Astrocyte (in vitro differentiated cells and primary cell): ENCODE measurements around the gene CLIP2. TPM values are rescaled to one million over a fixed set of nuclear protein-coding genes. Genes with fewer than 3 reads are reported as not detected.

ENCODE experiments used
- DNase-seq: peaks from one replicate; pipeline ENCODE4 v3.0.0-alpha.2; 2010; ENCODE audit warnings: low read depth
- FAIRE-seq: peaks from 2 replicates; lab custom pipeline; 2011; peaks lifted over from hg19 to GRCh38; lab: Jason Lieb, UNC
- H2AFZ ChIP-seq: 2 replicates; pipeline ENCODE4 v1.6.0; 2012; ENCODE audit warnings: low read depth, low read length, inconsistent platforms
- H3K27ac ChIP-seq: 2 replicates; pipeline ENCODE4 v1.5.1; 2011; ENCODE audit warnings: low read depth, low read length, inconsistent platforms
- H3K27me3 ChIP-seq: 2 replicates; pipeline ENCODE4 v1.6.0; 2011; ENCODE audit warnings: low read length, inconsistent platforms; ENCODE audit not compliant: insufficient read depth
- H3K36me3 ChIP-seq: 2 replicates; pipeline ENCODE4 v1.5.1; 2011; ENCODE audit warnings: low read length, inconsistent platforms; ENCODE audit not compliant: insufficient read depth
- H3K4me1 ChIP-seq: 2 replicates; pipeline ENCODE4 v1.5.1; 2011; ENCODE audit warnings: low read length, inconsistent platforms; ENCODE audit not compliant: insufficient read depth
- H3K4me2 ChIP-seq: 2 replicates; pipeline ENCODE4 v1.6.0; 2012; ENCODE audit warnings: low read length, inconsistent platforms
- H3K4me3 ChIP-seq: 2 replicates; pipeline ENCODE4 v1.5.1; 2011; ENCODE audit warnings: low read depth, mild to moderate bottlenecking, low read length, inconsistent platforms; ENCODE audit not compliant: insufficient read depth
- H3K79me2 ChIP-seq: 2 replicates; pipeline ENCODE4 v1.6.0; 2012; ENCODE audit warnings: mild to moderate bottlenecking, low read length, inconsistent platforms; ENCODE audit not compliant: insufficient read depth
- H3K9ac ChIP-seq: 2 replicates; pipeline ENCODE4 v1.6.0; 2012; ENCODE audit warnings: mild to moderate bottlenecking, low read length, inconsistent platforms
- H3K9me3 ChIP-seq: 2 replicates; pipeline ENCODE4 v1.5.1; 2012; ENCODE audit warnings: low read depth, mild to moderate bottlenecking, low read length, inconsistent platforms; ENCODE audit not compliant: insufficient read depth
- H4K20me1 ChIP-seq: 2 replicates; pipeline ENCODE4 v1.6.0; 2012; ENCODE audit warnings: low read length, inconsistent platforms; ENCODE audit not compliant: insufficient read depth
- H3K27ac Mint-ChIP-seq: one replicate; pipeline ENCODE4 v1.8.0; 2021; ENCODE audit warnings: mild to moderate bottlenecking, mixed read lengths; ENCODE audit not compliant: unreplicated experiment
- H3K27me3 Mint-ChIP-seq: one replicate; pipeline ENCODE4 v1.8.0; 2021; ENCODE audit warnings: low read depth, mixed read lengths; ENCODE audit not compliant: unreplicated experiment
- H3K36me3 Mint-ChIP-seq: one replicate; pipeline ENCODE4 v1.8.0; 2021; ENCODE audit warnings: low read depth, mixed read lengths; ENCODE audit not compliant: unreplicated experiment
- H3K4me1 Mint-ChIP-seq: one replicate; pipeline ENCODE4 v1.8.0; 2021; ENCODE audit warnings: low read depth, mixed read lengths; ENCODE audit not compliant: unreplicated experiment
- H3K4me3 Mint-ChIP-seq: one replicate; pipeline ENCODE4 v1.8.0; 2021; ENCODE audit warnings: mild to moderate bottlenecking, moderate library complexity, mixed read lengths; ENCODE audit not compliant: unreplicated experiment
- H3K9me3 Mint-ChIP-seq: one replicate; pipeline ENCODE4 v1.8.0; 2021; ENCODE audit warnings: mild to moderate bottlenecking, mixed read lengths; ENCODE audit not compliant: unreplicated experiment
- CTCF ChIP-seq: IDR thresholded peaks from 2 replicates; pipeline ENCODE4 v1.5.1; 2011; ENCODE audit warnings: low read depth, mild to moderate bottlenecking, inconsistent platforms, low read length, moderate library complexity; ENCODE audit not compliant: insufficient read depth
- EZH2 ChIP-seq: IDR thresholded peaks from 2 replicates; pipeline ENCODE4 v1.6.1; 2012; ENCODE audit warnings: mild to moderate bottlenecking, low read length, inconsistent platforms; ENCODE audit not compliant: insufficient read depth
- total RNA-seq: library from RNA; stranded (reverse); gene quantifications from 2 replicates; pipeline ENCODE4 v1.2.1, GENCODE V29; 2021

The CLIP2 gene
- total RNA-seq, 1 donor from 2014 or later = 31.4 TPM

GRCh38 chr7:74454925-74455288 is 165.7 kb downstream of the CLIP2 start:
- Histone ChIP-seq H3K79me2 (peaks cover 61% of the 10 kb centered on the region), H3K27ac (peak overlapping the region; percentile 42), H3K27me3 (no peaks in the 10 kb centered on the region), H3K9me3 (no peaks in the 10 kb centered on the region), H4K20me1 (peaks cover 38% of the 10 kb centered on the region), H3K4me1 (peaks cover 10% of the 10 kb centered on the region), H3K4me3 (peak overlapping the region; percentile 69), H3K9ac (peak overlapping the region; percentile 84), H3K4me2 (peak overlapping the region; percentile 93), H2AFZ (peak overlapping the region; percentile 47), H3K36me3 (no peaks in the 10 kb centered on the region)
- H3K27me3 Mint-ChIP-seq = no peaks in the 10 kb centered on the region
- TF ChIP-seq EZH2 (no peak), CTCF (no peak)
- H3K9me3 Mint-ChIP-seq = no peaks in the 10 kb centered on the region
- DNase-seq (no peak), FAIRE-seq (no peak)
- peaks cover 2% of the 10 kb centered on the region for H3K4me1 Mint-ChIP-seq
- no peak overlapping the region for H3K27ac Mint-ChIP-seq
- H3K4me3 Mint-ChIP-seq = peak overlapping the region; percentile 81
- peaks cover 5% of the 10 kb centered on the region for H3K36me3 Mint-ChIP-seq

- no peaks in the 10 kb centered on the region for H3K36me3 ChIP-seq
- no peak for FAIRE-seq
- peak overlapping the region; percentile 81 for H3K4me3 Mint-ChIP-seq
- H3K9me3 ChIP-seq = no peaks in the 10 kb centered on the region
- no peak overlapping the region for H2AFZ ChIP-seq
- H3K4me2 ChIP-seq = peak overlapping the region; percentile 93
- H3K4me3 ChIP-seq = peak overlapping the region; percentile 69
- H3K9ac ChIP-seq = peak overlapping the region; percentile 84
- H3K4me1 ChIP-seq = peaks cover 10% of the 10 kb centered on the region
- no peaks in the 10 kb centered on the region for H3K9me3 Mint-ChIP-seq
- peaks cover 65% of the 10 kb centered on the region for H3K79me2 ChIP-seq
- peaks cover 2% of the 10 kb centered on the region for H3K4me1 Mint-ChIP-seq
- H3K27ac Mint-ChIP-seq = peak overlapping the region; percentile 12
- TF ChIP-seq CTCF = no peak
- no peak for TF ChIP-seq EZH2
- H4K20me1 ChIP-seq = peaks cover 40% of the 10 kb centered on the region
- peak overlapping the region; percentile 42 for H3K27ac ChIP-seq
- no peaks in the 10 kb centered on the region for H3K27me3 Mint-ChIP-seq
- DNase-seq = no peak
- peaks cover 7% of the 10 kb centered on the region for H3K36me3 Mint-ChIP-seq
- H3K27me3 ChIP-seq = no peaks in the 10 kb centered on the region
Measured at GRCh38 chr7:74455291-74455804, 166.1 kb downstream of the CLIP2 start.

Other genes starting within 250 kb of the CLIP2 start
- 67.8 and 69.9 TPM in 2 replicates for gene LIMK1, start 205.6 kb upstream of the CLIP2 start, total RNA-seq
- gene EIF4H, start 115.1 kb upstream of the CLIP2 start, total RNA-seq = 323 and 361 TPM in 2 replicates
- gene LAT2, start 79.4 kb upstream of the CLIP2 start, total RNA-seq = 1.5 and 2.0 TPM in 2 replicates
- 10.3 and 12.3 TPM in 2 replicates for gene RFC2, start 35.0 kb upstream of the CLIP2 start, total RNA-seq
- 19.3 and 20.4 TPM in 2 replicates for gene GTF2IRD1, start 164.5 kb downstream of the CLIP2 start, total RNA-seq